ENCODE results near the gene PRDM2.

DNA sequence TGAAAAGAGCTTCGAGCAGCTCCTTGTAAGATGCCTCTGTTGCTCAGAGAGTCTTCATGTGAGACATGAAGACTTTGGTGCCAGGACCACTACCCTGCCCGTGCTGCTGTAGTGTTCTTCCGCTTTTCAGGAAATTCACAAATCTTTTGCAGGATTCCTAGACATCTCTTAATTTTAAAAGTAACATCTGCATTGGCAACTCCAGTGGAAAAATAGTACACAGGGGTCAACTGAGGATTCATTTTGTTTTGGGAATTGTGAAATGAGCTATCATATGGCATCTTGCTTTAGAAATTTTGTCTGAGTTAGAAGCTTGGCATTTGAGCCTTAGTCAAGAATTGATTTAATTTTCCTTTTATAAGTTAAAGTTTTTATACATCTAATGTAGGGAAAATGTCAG is 7.2 kb downstream of the PRDM2 start:
- TF ChIP-seq CTCF (IDR thresholded peaks at IDR 0.05) (no peak), POLR2A (IDR thresholded peaks at IDR 0.05) (no peak)

Data from Peyer's patch (tissue), 4 donors.